Brain microvascular endothelial cell (primary cell): Measurements from ENCODE around the gene GDF2.

Experiments
- DNase-seq: peaks from one replicate; pipeline ENCODE4 v3.0.0-alpha.2; 2020
- H3K27ac ChIP-seq: fragments of 250-450 bp; sonication (Bioruptor Pico); 2 replicates; pipeline ENCODE4 v1.5.1; 2020; ENCODE audit warnings: mild to moderate bottlenecking, moderate library complexity
- H3K27me3 ChIP-seq: fragments of 250-450 bp; sonication (Bioruptor Pico); replicated peaks from 2 replicates; pipeline ENCODE4 v1.5.1; 2020; ENCODE audit warnings: mild to moderate bottlenecking
- H3K36me3 ChIP-seq: fragments of 250-450 bp; sonication (Bioruptor Pico); replicated peaks from 2 replicates; pipeline ENCODE4 v1.5.1; 2020; ENCODE audit warnings: mild to moderate bottlenecking
- H3K4me3 ChIP-seq: 2 replicates; pipeline ENCODE4 v1.5.1; 2011; ENCODE audit warnings: low read depth, mild to moderate bottlenecking, control low read depth, low read length, moderate library complexity
- CTCF ChIP-seq: IDR thresholded peaks from 2 replicates; pipeline ENCODE4 v1.5.1; 2011; ENCODE audit warnings: low read depth, mild to moderate bottlenecking, moderate library complexity, low read length, control low read depth, inconsistent platforms; ENCODE audit errors: missing control alignments
- in situ Hi-C: cut with HindIII; loops from 2 replicates; pipeline ENCODE4 v1.10.0; 2017; ENCODE audit warnings: low sequenced_read_pairs, low pct_ligation_motif_present

The GDF2 gene

GRCh38 chr10:47332371-47332770 lies 10.1 kb downstream of the GDF2 start:
- H3K36me3 ChIP-seq: no peaks in the 10 kb centered on the region
- no peak overlapping the region for H3K4me3 ChIP-seq
- no peaks in the 10 kb centered on the region for H3K27me3 ChIP-seq
- no peak overlapping the region for H3K27ac ChIP-seq
- in situ Hi-C loops: no loop called here
- DNase-seq: no peak
- TF ChIP-seq CTCF: no peak

- H3K27ac ChIP-seq: no peak overlapping the region
- H3K4me3 ChIP-seq: no peak overlapping the region
- no peaks in the 10 kb centered on the region for H3K36me3 ChIP-seq
- in situ Hi-C loops: no loop called here
- DNase-seq: no peak
- TF ChIP-seq CTCF: no peak
- no peaks in the 10 kb centered on the region for H3K27me3 ChIP-seq
These were observed 10.7 kb downstream of the GDF2 start for GRCh38 chr10:47332946-47333345.

- in situ Hi-C loops: no loop called here
- H3K36me3 ChIP-seq: no peaks in the 10 kb centered on the region
- no peak for TF ChIP-seq CTCF
- no peaks in the 10 kb centered on the region for H3K27me3 ChIP-seq
- no peak overlapping the region for H3K27ac ChIP-seq
- DNase-seq: no peak
- H3K4me3 ChIP-seq: no peak overlapping the region
These were observed 11.3 kb downstream of the GDF2 start for GRCh38 chr10:47333532-47333931.

GRCh38 chr10:47334466-47335295 lies 12.4 kb downstream of the GDF2 start:
- H3K27me3 ChIP-seq: no peaks in the 10 kb centered on the region
- H3K27ac ChIP-seq: no peak overlapping the region
- no peaks in the 10 kb centered on the region for H3K36me3 ChIP-seq
- no peak for TF ChIP-seq CTCF
- H3K4me3 ChIP-seq: no peak overlapping the region
- in situ Hi-C loops: no loop called here
- DNase-seq: no peak

GRCh38 chr10:47335906-47336305 lies 13.7 kb downstream of the GDF2 start:
- no peak overlapping the region for H3K27ac ChIP-seq
- in situ Hi-C loops: no loop called here

More at GRCh38 chr10:47335906-47336305, 13.7 kb downstream of the GDF2 start:
- Histone ChIP-seq H3K36me3 (no peaks in the 10 kb centered on the region), H3K27me3 (no peaks in the 10 kb centered on the region), H3K4me3 (no peak overlapping the region)
- DNase-seq: no peak
- no peak for TF ChIP-seq CTCF
